Neural crest cell (in vitro differentiated cells): ENCODE results near the gene AQP5. TPM values are rescaled to one million over a fixed set of nuclear protein-coding genes. Genes with fewer than 3 reads are reported as not detected.

Experiments
- DNase-seq: peaks from one replicate; pipeline ENCODE4 v3.0.0; 2021; ENCODE audit warnings: low read depth, mixed read lengths, low spot score
- H3K27ac Mint-ChIP-seq: one replicate; pipeline ENCODE4 v1.8.0; 2021; ENCODE audit warnings: mild to moderate bottlenecking, mixed read lengths; ENCODE audit not compliant: unreplicated experiment
- H3K27me3 Mint-ChIP-seq: 2 replicates; pipeline ENCODE4 v1.8.0; 2021; ENCODE audit warnings: low read depth, mild to moderate bottlenecking, mixed read lengths
- H3K36me3 Mint-ChIP-seq: 2 replicates; pipeline ENCODE4 v1.8.0; 2021; ENCODE audit warnings: low read depth, mild to moderate bottlenecking, mixed read lengths
- H3K4me1 Mint-ChIP-seq: 2 replicates; pipeline ENCODE4 v1.8.0; 2021; ENCODE audit warnings: mixed read lengths
- H3K4me3 Mint-ChIP-seq: one replicate; pipeline ENCODE4 v1.8.0; 2021; ENCODE audit warnings: mild to moderate bottlenecking, mixed read lengths
- H3K9me3 Mint-ChIP-seq: 2 replicates; pipeline ENCODE4 v1.8.0; 2021; ENCODE audit warnings: mixed read lengths
- CTCF ChIP-seq: fragments of 200-600 bp; sonication (generic); conservative IDR thresholded peaks from 2 replicates; pipeline ENCODE4 v1.5.0; 2021; ENCODE audit warnings: antibody characterized with exemption, mild to moderate bottlenecking
- total RNA-seq: library from RNA; stranded (reverse); gene quantifications from 2 replicates; pipeline ENCODE4 v1.2.1, GENCODE V29; 2021

The AQP5 gene
- total RNA-seq, 1 donor from 2014 or later, result 1.2 TPM

- H3K4me1 Mint-ChIP-seq, result peaks cover 8% of the 10 kb centered on the region
Measured at GRCh38 chr12:49920241-49920914, 41.3 kb upstream of the AQP5 start.

GRCh38 chr12:49920915-49921286 lies 40.8 kb upstream of the AQP5 start:
- Mint-ChIP-seq H3K36me3 (no peaks in the 10 kb centered on the region), H3K27ac (no peak overlapping the region), H3K4me3 (no peak overlapping the region), H3K9me3 (no peaks in the 10 kb centered on the region), H3K4me1 (peaks cover 8% of the 10 kb centered on the region), H3K27me3 (peaks cover 3% of the 10 kb centered on the region)
- no peak for TF ChIP-seq CTCF
- no peak for DNase-seq

More at GRCh38 chr12:49920241-49920914, 41.3 kb upstream of the AQP5 start:
- no peaks in the 10 kb centered on the region for H3K36me3 Mint-ChIP-seq
- no peak for TF ChIP-seq CTCF
- H3K9me3 Mint-ChIP-seq, result no peaks in the 10 kb centered on the region
- no peak overlapping the region for H3K4me3 Mint-ChIP-seq
- no peak for DNase-seq
- no peak overlapping the region for H3K27ac Mint-ChIP-seq
- H3K27me3 Mint-ChIP-seq, result peaks cover 3% of the 10 kb centered on the region

- no peaks in the 10 kb centered on the region for H3K36me3 Mint-ChIP-seq
Measured at GRCh38 chr12:49921299-49921698, 40.4 kb upstream of the AQP5 start.

GRCh38 chr12:49921936-49922335 lies 39.7 kb upstream of the AQP5 start:
- DNase-seq, result no peak
- Mint-ChIP-seq H3K36me3 (no peaks in the 10 kb centered on the region), H3K27me3 (peaks cover 3% of the 10 kb centered on the region), H3K27ac (no peak overlapping the region), H3K9me3 (no peaks in the 10 kb centered on the region), H3K4me3 (no peak overlapping the region), H3K4me1 (peaks cover 8% of the 10 kb centered on the region)
- TF ChIP-seq CTCF, result no peak

More at GRCh38 chr12:49921299-49921698, 40.4 kb upstream of the AQP5 start:
- peaks cover 3% of the 10 kb centered on the region for H3K27me3 Mint-ChIP-seq
- no peak for TF ChIP-seq CTCF
- H3K4me3 Mint-ChIP-seq, result no peak overlapping the region
- no peak for DNase-seq
- H3K27ac Mint-ChIP-seq, result no peak overlapping the region
- H3K9me3 Mint-ChIP-seq, result no peaks in the 10 kb centered on the region
- H3K4me1 Mint-ChIP-seq, result peaks cover 8% of the 10 kb centered on the region

GRCh38 chr12:49922349-49923034 lies 39.2 kb upstream of the AQP5 start:
- TF ChIP-seq CTCF, result no peak
- H3K4me1 Mint-ChIP-seq, result peaks cover 4% of the 10 kb centered on the region
- no peak overlapping the region for H3K27ac Mint-ChIP-seq
- no peak overlapping the region for H3K4me3 Mint-ChIP-seq
- DNase-seq, result no peak
- no peaks in the 10 kb centered on the region for H3K9me3 Mint-ChIP-seq
- peaks cover 3% of the 10 kb centered on the region for H3K27me3 Mint-ChIP-seq
- no peaks in the 10 kb centered on the region for H3K36me3 Mint-ChIP-seq
